Astrocyte (in vitro differentiated cells and primary cell): ENCODE data around the gene HYAL1. TPM values are rescaled to one million over a fixed set of nuclear protein-coding genes. Genes with fewer than 3 reads are reported as not detected.
"Not testable (repeated sequence)": the region's sequence is repeated elsewhere in the genome, so short reads cannot be mapped to it uniquely, and the experiment has no call there.

Experiments used
- DNase-seq: peaks from one replicate; pipeline ENCODE4 v3.0.0-alpha.2; 2010; ENCODE audit warnings: low read depth
- FAIRE-seq: peaks from 2 replicates; lab custom pipeline; 2011; peaks lifted over from hg19 to GRCh38; lab: Jason Lieb, UNC
- H2AFZ ChIP-seq: 2 replicates; pipeline ENCODE4 v1.6.0; 2012; ENCODE audit warnings: low read depth, low read length, inconsistent platforms
- H3K27ac ChIP-seq: 2 replicates; pipeline ENCODE4 v1.5.1; 2011; ENCODE audit warnings: low read depth, low read length, inconsistent platforms
- H3K27me3 ChIP-seq: 2 replicates; pipeline ENCODE4 v1.6.0; 2011; ENCODE audit warnings: low read length, inconsistent platforms; ENCODE audit not compliant: insufficient read depth
- H3K36me3 ChIP-seq: 2 replicates; pipeline ENCODE4 v1.5.1; 2011; ENCODE audit warnings: low read length, inconsistent platforms; ENCODE audit not compliant: insufficient read depth
- H3K4me1 ChIP-seq: 2 replicates; pipeline ENCODE4 v1.5.1; 2011; ENCODE audit warnings: low read length, inconsistent platforms; ENCODE audit not compliant: insufficient read depth
- H3K4me2 ChIP-seq: 2 replicates; pipeline ENCODE4 v1.6.0; 2012; ENCODE audit warnings: low read length, inconsistent platforms
- H3K4me3 ChIP-seq: 2 replicates; pipeline ENCODE4 v1.5.1; 2011; ENCODE audit warnings: low read depth, mild to moderate bottlenecking, low read length, inconsistent platforms; ENCODE audit not compliant: insufficient read depth
- H3K79me2 ChIP-seq: 2 replicates; pipeline ENCODE4 v1.6.0; 2012; ENCODE audit warnings: mild to moderate bottlenecking, low read length, inconsistent platforms; ENCODE audit not compliant: insufficient read depth
- H3K9ac ChIP-seq: 2 replicates; pipeline ENCODE4 v1.6.0; 2012; ENCODE audit warnings: mild to moderate bottlenecking, low read length, inconsistent platforms
- H3K9me3 ChIP-seq: 2 replicates; pipeline ENCODE4 v1.5.1; 2012; ENCODE audit warnings: low read depth, mild to moderate bottlenecking, low read length, inconsistent platforms; ENCODE audit not compliant: insufficient read depth
- H4K20me1 ChIP-seq: 2 replicates; pipeline ENCODE4 v1.6.0; 2012; ENCODE audit warnings: low read length, inconsistent platforms; ENCODE audit not compliant: insufficient read depth
- H3K27ac Mint-ChIP-seq: one replicate; pipeline ENCODE4 v1.8.0; 2021; ENCODE audit warnings: mild to moderate bottlenecking, mixed read lengths; ENCODE audit not compliant: unreplicated experiment
- H3K27me3 Mint-ChIP-seq: one replicate; pipeline ENCODE4 v1.8.0; 2021; ENCODE audit warnings: low read depth, mixed read lengths; ENCODE audit not compliant: unreplicated experiment
- H3K36me3 Mint-ChIP-seq: one replicate; pipeline ENCODE4 v1.8.0; 2021; ENCODE audit warnings: low read depth, mixed read lengths; ENCODE audit not compliant: unreplicated experiment
- H3K4me1 Mint-ChIP-seq: one replicate; pipeline ENCODE4 v1.8.0; 2021; ENCODE audit warnings: low read depth, mixed read lengths; ENCODE audit not compliant: unreplicated experiment
- H3K4me3 Mint-ChIP-seq: one replicate; pipeline ENCODE4 v1.8.0; 2021; ENCODE audit warnings: mild to moderate bottlenecking, moderate library complexity, mixed read lengths; ENCODE audit not compliant: unreplicated experiment
- H3K9me3 Mint-ChIP-seq: one replicate; pipeline ENCODE4 v1.8.0; 2021; ENCODE audit warnings: mild to moderate bottlenecking, mixed read lengths; ENCODE audit not compliant: unreplicated experiment
- EZH2 ChIP-seq: IDR thresholded peaks from 2 replicates; pipeline ENCODE4 v1.6.1; 2012; ENCODE audit warnings: mild to moderate bottlenecking, low read length, inconsistent platforms; ENCODE audit not compliant: insufficient read depth
- total RNA-seq: library from RNA; stranded (reverse); gene quantifications from 2 replicates; pipeline ENCODE4 v1.2.1, GENCODE V29; 2021
- TF ChIP-seq, protein P1 (sequence below): IDR thresholded peaks from 2 replicates; pipeline ENCODE4 v1.5.1; 2011; ENCODE audit warnings: low read depth, mild to moderate bottlenecking, inconsistent platforms, low read length, moderate library complexity; ENCODE audit not compliant: insufficient read depth

Gene HYAL1
- total RNA-seq, 1 donor from 2014 or later = 0.27 TPM

GRCh38 chr3:50262778-50263177 lies 40.6 kb downstream of the HYAL1 start:
- Histone ChIP-seq H2AFZ (no peak overlapping the region), H3K4me2 (no peak overlapping the region), H3K9me3 (no peaks in the 10 kb centered on the region), H3K4me1 (peaks cover 39% of the 10 kb centered on the region), H3K4me3 (no peak overlapping the region), H3K9ac (no peak overlapping the region), H3K79me2 (no peaks in the 10 kb centered on the region), H3K27me3 (no peaks in the 10 kb centered on the region), H4K20me1 (no peaks in the 10 kb centered on the region), H3K36me3 (peaks cover 7% of the 10 kb centered on the region), H3K27ac (no peak overlapping the region)
- H3K27me3 Mint-ChIP-seq = no peaks in the 10 kb centered on the region
- no peak for FAIRE-seq
- no peak for DNase-seq
- peaks cover 5% of the 10 kb centered on the region for H3K36me3 Mint-ChIP-seq
- peaks cover 24% of the 10 kb centered on the region for H3K4me1 Mint-ChIP-seq
- H3K9me3 Mint-ChIP-seq = no peaks in the 10 kb centered on the region
- TF ChIP-seq, protein P1, sequence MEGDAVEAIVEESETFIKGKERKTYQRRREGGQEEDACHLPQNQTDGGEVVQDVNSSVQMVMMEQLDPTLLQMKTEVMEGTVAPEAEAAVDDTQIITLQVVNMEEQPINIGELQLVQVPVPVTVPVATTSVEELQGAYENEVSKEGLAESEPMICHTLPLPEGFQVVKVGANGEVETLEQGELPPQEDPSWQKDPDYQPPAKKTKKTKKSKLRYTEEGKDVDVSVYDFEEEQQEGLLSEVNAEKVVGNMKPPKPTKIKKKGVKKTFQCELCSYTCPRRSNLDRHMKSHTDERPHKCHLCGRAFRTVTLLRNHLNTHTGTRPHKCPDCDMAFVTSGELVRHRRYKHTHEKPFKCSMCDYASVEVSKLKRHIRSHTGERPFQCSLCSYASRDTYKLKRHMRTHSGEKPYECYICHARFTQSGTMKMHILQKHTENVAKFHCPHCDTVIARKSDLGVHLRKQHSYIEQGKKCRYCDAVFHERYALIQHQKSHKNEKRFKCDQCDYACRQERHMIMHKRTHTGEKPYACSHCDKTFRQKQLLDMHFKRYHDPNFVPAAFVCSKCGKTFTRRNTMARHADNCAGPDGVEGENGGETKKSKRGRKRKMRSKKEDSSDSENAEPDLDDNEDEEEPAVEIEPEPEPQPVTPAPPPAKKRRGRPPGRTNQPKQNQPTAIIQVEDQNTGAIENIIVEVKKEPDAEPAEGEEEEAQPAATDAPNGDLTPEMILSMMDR = no peak
- no peak for TF ChIP-seq EZH2
- no peak overlapping the region for H3K4me3 Mint-ChIP-seq
- no peak overlapping the region for H3K27ac Mint-ChIP-seq

DNA sequence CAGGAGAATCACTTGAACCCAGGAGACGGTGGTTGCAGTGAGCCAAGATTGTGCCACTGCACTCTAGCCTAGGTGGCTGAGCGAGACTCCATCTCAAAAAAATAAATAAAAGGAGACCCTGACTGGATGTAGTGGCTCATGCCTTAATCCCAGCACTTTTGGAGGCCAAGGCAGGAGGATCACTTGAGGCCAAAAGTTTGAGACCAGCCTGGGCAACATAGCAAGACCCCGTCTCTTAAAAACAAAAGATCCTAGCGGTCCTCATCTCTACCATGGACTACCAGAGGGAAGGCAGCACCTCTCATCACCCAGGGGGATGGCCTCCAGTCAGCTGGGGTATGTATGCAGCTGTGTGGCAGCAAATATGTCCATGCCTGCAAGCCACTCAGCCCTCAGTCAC lies 41.2 kb downstream of the HYAL1 start:
- Mint-ChIP-seq H3K27ac (peak overlapping the region; percentile 41), H3K4me1 (peaks cover 25% of the 10 kb centered on the region)
- not testable (repeated sequence) for DNase-seq, H3K36me3 ChIP-seq, H3K9me3 Mint-ChIP-seq, H3K27me3 Mint-ChIP-seq, H3K4me3 ChIP-seq, H4K20me1 ChIP-seq, H3K36me3 Mint-ChIP-seq, FAIRE-seq, H3K9me3 ChIP-seq, H3K79me2 ChIP-seq, H3K27ac ChIP-seq, H2AFZ ChIP-seq, H3K4me3 Mint-ChIP-seq, H3K4me2 ChIP-seq, H3K27me3 ChIP-seq, H3K9ac ChIP-seq
- H3K4me1 ChIP-seq = peaks cover 38% of the 10 kb centered on the region

DNA sequence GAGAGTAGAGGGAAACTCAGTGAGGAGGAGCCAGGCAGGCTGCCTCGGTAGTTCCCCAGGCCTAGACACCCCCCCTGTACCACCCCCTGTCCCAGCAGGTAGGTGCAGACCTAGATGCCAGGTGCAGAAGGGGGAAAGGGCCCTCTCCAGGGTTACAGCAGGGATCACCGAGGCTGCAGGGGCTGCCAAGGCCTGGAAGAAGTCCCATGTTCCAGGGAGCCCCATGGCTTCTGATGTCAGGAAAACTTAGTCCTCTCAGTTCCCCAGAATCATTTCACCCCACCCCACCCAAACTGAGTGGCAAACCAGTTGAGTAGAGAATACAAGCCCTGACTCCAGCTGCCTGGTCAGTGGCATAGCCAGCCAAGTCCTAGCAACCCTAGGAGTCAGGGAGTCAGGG lies 41.9 kb downstream of the HYAL1 start:
- Mint-ChIP-seq H3K9me3 (no peaks in the 10 kb centered on the region), H3K4me1 (peaks cover 25% of the 10 kb centered on the region), H3K27ac (peak overlapping the region; percentile 83), H3K36me3 (peaks cover 9% of the 10 kb centered on the region), H3K27me3 (no peaks in the 10 kb centered on the region), H3K4me3 (no peak overlapping the region)
- Histone ChIP-seq H3K27ac (no peak overlapping the region), H3K9me3 (no peaks in the 10 kb centered on the region), H3K79me2 (peaks cover 9% of the 10 kb centered on the region), H3K4me1 (peaks cover 33% of the 10 kb centered on the region), H3K27me3 (no peaks in the 10 kb centered on the region), H3K4me3 (no peak overlapping the region), H2AFZ (no peak overlapping the region), H4K20me1 (peaks cover 11% of the 10 kb centered on the region), H3K36me3 (peaks cover 16% of the 10 kb centered on the region), H3K4me2 (peak overlapping the region; percentile 82), H3K9ac (peak overlapping the region; percentile 92)
- DNase-seq (no peak), FAIRE-seq (no peak)
- TF ChIP-seq EZH2 = no peak
- TF ChIP-seq, protein P1 = no peak
